HCEC 1CT (cell line): Measurements from ENCODE around the gene MTRFR.
"Not testable (repeated sequence)": the region's sequence is repeated elsewhere in the genome, so short reads cannot be mapped to it uniquely, and the experiment has no call there.

Experiments
- DNase-seq: peaks from one replicate; pipeline ENCODE4 v3.0.0-alpha.2; 2017

MTRFR gene

GRCh38 chr12:123232807-123233504, at the start of gene MTRFR, which contains the start of gene MPHOSPH9:
MTRFR (plus strand) TSS chr12:123233436; CDS start chr12:123253675, 20,239 bp downstream.
MPHOSPH9 (minus strand) TSS chr12:123233141; CDS start chr12:123230364, 2,777 bp downstream.
- peak; percentile 100 for DNase-seq

- no peak for DNase-seq
Measured at GRCh38 chr12:123187637-123188036, 45.6 kb upstream of the MTRFR start.

DNA sequence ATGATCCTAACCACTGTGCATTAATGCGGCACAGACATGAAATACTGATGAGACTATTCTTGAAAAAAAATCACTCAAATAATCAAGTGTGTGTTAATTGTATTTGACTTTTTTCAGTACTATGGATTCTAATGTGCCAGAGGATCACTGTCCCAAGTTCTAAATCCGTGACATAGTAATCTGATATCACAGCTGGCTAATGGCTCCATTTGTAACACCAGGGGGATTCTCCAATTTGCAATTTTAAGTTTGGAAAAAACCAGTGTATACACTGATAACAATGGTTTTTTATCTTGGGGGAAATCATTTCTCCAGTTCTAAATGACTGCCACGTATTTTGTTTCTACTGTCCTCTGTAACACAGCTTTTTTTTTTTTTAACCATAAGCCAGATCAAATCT, 33.3 kb upstream of the MTRFR start:
- DNase-seq, result no peak

DNA sequence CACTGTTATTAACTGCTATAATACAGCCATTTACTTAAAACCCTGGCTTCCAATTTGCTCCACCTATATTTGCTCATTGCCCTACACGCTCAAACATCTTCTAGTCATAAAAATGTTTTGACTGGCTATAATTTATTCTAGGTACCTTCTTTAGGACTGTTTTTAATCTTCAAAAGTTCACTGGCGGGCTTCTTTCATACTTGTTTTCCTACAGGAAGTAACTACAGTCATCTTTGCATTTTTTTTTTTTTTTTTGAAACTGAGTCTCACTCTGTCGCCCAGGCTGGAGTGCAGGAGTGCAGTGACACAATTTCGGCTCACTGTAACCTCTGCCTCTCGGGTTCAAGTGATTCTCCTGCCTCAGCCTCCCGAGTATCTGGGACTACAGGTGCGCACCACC, 32.8 kb upstream of the MTRFR start:
- DNase-seq, result no peak

GRCh38 chr12:123206794-123207193, 26.4 kb upstream of the MTRFR start:
- DNase-seq, result not testable (repeated sequence)

DNA sequence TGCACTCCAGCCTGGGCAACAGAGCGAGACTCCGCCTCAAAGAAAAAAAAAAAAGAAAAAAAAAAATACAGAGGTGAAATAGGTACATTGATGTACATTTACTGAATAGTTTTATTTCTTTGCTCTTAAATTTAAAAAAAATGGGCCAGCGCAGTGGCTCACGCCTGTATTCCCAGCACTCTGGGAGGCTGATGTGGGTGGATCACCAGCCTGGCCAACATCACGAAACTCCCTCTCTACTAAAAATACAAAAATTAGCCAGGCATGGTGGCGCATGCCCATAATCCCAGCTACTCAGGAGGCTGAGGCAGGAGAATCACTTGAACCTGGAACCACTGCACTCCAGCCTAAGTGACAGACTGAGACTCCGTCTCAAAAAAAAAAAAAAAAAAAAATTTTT, 25.4 kb upstream of the MTRFR start:
- not testable (repeated sequence) for DNase-seq

DNA sequence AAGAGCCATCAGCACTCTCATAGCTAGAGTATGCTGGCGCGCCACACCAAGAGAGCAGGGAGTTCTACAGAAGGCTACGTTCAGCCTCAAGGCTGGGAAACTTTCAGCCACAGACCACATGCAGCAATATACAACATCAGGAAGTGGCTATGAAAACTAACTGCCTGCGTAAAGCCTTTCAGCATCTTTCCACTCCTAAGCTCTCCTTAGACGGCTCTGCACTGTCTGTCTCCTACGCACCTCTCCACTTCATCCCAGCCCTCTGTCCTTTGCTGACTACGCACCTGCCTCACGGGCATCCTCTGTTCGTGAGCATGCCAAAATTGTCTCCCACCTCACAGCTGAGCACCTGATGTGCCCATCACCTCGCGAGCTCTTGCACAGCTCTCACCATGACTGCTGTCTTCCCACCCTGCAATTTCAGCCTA, 10.0 kb upstream of the MTRFR start:
- DNase-seq, result no peak

DNA sequence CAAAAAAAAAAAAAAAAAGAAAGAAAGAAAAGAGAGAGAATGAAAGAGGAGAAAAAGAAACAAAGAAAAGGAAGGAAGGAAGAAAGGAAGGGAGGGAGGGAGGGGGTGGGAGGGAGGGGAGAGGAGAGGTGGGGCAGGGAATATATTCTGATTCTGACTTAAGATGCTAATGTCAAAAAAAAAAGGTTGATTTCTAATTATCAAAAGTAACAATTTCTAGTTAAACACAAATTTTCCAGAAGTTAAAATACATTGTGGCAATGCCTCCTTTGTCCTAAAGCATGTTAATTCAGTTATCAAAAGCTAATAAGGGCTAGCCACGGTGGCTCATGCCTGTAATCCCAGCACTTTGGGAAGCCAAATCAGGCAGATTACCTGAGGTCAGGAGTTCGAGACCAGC, 7.8 kb upstream of the MTRFR start:
- no peak for DNase-seq

DNA sequence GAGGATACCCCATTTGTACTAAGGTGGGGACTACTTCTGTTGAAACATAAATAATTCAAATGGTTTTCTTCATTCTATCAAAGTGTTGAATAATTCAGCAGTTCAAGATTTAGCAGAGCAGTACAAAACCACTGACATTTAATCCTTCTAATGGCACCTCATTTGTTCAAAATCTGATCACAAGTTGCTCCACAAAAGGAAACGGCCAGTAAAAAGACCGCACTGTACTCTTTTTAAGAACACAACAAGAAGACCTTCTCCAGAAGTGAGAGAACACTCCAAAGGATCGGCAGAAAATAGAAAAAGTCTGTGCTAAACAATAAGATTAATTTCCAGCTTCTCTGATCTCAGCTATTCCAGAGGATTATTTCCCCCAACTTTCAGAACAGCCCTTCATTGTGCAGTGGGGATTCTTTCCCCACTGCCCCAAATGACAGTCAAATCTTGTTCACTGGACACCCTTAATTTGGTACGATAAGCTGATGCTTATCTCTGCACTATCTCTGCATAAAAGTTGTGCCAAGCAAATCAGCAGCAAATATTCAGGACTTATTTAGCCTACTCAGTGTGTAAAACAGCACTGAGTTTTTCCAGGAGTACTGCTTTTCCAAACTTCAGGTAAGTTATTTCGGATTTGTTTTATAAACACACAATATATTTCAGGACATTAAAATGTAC, 5.5 kb upstream of the MTRFR start:
- DNase-seq, result no peak

DNA sequence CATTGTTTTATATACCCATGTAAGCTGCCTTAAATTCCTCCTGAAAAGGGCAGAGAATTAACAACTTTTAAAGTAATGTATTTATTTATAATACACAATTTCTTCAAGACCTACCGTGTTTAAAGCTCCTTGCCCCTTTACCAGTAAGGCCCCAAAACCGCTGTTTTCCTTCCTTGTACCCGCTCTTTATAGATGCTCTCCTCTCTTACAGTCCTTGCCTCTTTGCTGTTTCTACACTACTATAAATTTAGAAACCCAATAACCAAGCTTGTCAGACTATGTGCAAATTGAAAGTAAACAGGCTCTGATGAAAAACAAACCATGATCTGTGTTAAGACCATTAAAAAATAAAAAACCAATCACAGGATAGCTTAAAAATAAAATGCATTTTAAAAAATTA, 4.2 kb upstream of the MTRFR start:
- DNase-seq, result no peak

GRCh38 chr12:123231931-123232330, 1.3 kb upstream of the MTRFR start:
- DNase-seq, result no peak

GRCh38 chr12:123232472-123232806, 797 bp upstream of the MTRFR start:
- peak; percentile 43 for DNase-seq

- DNase-seq, result no peak
Measured at GRCh38 chr12:123233505-123234308, 471 bp downstream of the MTRFR start.

DNA sequence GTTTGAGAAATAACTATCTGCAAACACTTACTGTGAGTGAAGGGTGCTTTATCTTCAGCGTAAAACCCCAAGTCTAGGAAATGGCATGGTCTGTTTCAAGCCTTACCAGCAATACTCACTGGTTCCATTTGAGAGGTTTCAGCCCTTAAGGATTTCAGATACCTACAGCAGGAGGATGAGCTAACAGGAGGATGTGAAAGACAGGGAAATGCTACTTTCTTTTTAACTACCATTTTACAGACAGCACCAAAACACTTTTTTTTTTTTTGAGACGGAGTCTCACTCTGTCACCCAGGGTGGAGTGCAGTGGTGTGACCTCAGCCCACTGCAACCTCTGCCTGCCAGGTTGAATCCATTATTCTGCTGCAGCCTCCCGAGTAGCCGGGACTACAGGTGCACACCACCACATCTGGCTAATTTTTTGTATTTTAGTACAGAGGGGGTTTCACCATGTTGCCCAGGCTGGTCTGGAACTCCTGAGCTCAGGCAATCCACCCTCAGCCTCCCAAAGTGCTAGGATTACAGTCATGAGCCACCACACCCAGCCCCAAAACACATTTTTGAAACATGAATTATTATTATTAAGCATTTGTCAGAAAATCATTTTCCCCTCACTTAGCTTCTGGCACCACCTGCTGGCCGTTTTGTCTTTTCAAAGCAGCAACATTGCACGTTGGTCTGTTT, 4.6 kb downstream of the MTRFR start:
- DNase-seq, result peak; percentile 71

DNA sequence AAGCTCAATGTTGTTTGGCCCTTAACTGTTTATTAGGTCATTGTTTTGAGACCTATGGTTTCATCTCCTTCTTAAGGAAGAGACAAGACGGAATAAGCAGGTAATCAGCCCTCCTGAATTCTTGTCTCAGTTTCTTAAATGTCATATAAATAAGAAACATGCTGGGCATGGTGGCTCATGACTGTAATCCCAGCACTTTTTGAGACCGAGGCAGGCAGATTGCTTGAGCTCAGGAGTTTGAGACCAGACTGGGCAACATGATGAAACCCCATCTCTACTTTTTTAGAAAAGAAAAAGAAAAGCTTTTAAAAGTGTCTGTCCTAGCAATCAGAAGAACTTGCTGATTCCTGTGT, 5.1 kb downstream of the MTRFR start:
- DNase-seq, result no peak

DNA sequence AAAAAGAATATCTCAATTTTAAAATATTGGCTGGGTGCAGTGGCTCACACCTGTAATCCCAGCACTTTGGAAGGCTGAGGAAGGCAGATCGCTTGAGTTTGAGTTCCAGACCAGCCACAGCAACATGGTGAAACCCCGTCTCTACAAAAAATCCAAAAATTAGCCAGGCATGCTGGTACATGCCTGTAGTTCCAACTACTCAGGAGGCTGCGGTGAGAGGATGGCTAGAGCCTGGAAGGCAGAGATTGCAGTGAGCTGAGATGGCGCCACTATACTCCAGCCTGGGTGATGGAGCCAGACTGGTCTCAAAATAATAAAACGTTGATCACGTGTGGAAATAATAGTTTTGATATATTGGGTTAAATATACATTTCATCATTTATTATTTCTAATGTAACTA, 5.7 kb downstream of the MTRFR start:
- DNase-seq, result no peak

DNA sequence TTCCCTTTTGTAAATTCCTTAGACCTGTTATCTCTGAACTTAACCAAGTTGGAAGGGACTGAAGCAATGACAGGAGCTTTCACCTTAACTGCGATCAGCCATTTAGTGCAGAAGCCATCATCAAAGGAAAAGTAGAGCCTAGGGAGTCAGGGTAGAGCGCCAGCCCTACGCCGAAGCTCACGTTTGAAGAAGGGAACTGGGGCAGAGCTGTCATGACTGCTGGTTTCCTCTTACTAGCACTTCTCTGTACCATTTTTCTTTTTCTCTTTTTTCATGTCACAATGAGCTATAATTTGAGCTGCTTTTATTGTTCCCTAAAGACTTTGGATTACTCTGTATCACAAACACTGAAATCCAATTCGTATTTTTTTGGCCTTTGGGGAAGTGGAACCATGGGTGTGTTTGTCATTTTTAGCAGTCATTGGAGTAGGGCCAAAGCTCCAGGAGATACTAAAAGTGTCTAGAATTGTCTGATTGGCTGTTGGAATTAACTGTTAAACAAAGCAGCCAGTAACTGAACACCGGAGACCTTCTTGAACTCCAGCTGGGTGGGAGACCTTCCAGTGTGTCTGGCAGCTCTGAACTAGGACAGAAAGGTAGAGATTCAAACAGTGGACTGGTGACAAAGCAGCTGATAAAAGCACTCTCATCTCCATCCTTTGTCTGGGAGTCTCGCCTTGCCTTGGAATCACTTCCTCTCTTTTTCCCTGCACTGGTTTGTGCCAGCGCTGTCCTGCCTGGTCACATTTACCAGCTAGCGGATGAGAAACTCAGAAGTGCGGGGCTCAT, 9.1 kb downstream of the MTRFR start:
- no peak for DNase-seq

DNA sequence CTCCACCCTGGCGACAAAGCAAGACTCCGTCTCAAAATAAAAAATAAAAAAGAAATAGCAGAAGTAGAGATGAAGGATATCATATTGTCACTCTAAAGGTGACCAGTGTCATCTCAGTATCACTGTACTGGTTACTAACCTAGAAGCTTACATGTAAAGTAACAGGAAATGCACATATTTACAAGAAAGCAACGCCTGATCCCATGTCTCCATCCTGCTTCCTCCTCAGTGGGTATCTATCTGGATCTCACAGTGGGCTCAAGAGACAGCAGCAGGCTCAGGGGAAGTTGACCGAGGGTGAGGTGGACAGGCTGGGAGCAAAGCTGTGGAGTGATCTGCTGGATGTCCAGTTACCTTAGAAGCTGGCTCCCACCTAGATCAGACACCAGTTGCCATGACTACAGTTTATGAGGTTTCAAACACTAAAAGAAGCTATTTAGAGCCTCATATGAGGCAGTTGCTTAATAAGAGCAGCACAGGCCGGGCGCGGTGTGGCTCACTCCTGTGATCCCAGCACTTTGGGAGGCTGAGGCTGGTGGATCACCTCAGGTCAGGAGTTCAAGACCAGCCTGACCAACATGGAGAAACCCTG, 10.5 kb downstream of the MTRFR start:
- DNase-seq, result no peak

- DNase-seq, result no peak
Measured at GRCh38 chr12:123245678-123246077, 12.4 kb downstream of the MTRFR start.

DNA sequence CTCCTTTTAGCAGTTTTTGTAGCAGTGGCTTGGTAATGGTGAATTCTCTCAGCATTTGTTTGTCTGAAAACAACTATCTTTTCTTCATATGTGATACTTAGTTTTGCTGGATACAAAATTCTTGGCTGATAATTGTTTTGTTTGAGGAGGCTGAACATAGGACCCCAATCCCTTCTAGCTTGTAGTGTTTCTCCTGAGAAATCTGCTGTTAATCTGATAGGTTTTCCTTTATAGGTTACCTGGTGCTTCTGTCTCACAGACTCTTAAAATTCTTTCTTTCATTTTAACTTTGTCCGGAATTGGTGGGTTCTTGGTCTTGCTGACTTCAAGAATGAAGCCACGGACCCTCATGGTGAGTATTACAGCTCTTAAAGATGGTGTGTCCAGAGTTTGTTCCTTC, 14.9 kb downstream of the MTRFR start:
- not testable (repeated sequence) for DNase-seq

- DNase-seq, result not testable (repeated sequence)
Measured at GRCh38 chr12:123248996-123249741, 15.9 kb downstream of the MTRFR start.
